ENCODE data around the gene EGLN3.

The EGLN3 gene

GRCh38 chr14:33918256-33918655, 32.6 kb downstream of the EGLN3 start:
- no peak for DNase-seq (ENCODE audit: insufficient read length)
- no peak for TF ChIP-seq POLR2AphosphoS5 (IDR thresholded peaks at IDR 0.05; ENCODE audit: low read depth, low read length)
- no peak for TF ChIP-seq POLR2A (IDR thresholded peaks at IDR 0.05; ENCODE audit: low read depth, low read length)
- no peak for TF ChIP-seq TAF1 (IDR thresholded peaks at IDR 0.05; ENCODE audit: borderline replicate concordance, low read depth, low read length)
- FAIRE-seq, result no peak

GRCh38 chr14:33917661-33918060, 33.2 kb downstream of the EGLN3 start:
- no peak for DNase-seq (ENCODE audit: insufficient read length)

GRCh38 chr14:33916663-33917565, 34.0 kb downstream of the EGLN3 start:
- FAIRE-seq (no peak), DNase-seq (ENCODE audit: insufficient read length) (no peak)
- no peak for TF ChIP-seq TAF1 (IDR thresholded peaks at IDR 0.05; ENCODE audit: borderline replicate concordance, low read depth, low read length)
- no peak for TF ChIP-seq POLR2AphosphoS5 (IDR thresholded peaks at IDR 0.05; ENCODE audit: low read depth, low read length)
- no peak for TF ChIP-seq POLR2A (IDR thresholded peaks at IDR 0.05; ENCODE audit: low read depth, low read length)

More at GRCh38 chr14:33917661-33918060, 33.2 kb downstream of the EGLN3 start:
- FAIRE-seq, result no peak
- TF ChIP-seq POLR2A (IDR thresholded peaks at IDR 0.05; ENCODE audit: low read depth, low read length) (no peak), POLR2AphosphoS5 (IDR thresholded peaks at IDR 0.05; ENCODE audit: low read depth, low read length) (no peak), TAF1 (IDR thresholded peaks at IDR 0.05; ENCODE audit: borderline replicate concordance, low read depth, low read length) (no peak)

- FAIRE-seq (no peak), DNase-seq (ENCODE audit: insufficient read length) (no peak)
- no peak for TF ChIP-seq POLR2A (IDR thresholded peaks at IDR 0.05; ENCODE audit: low read depth, low read length)
- no peak for TF ChIP-seq TAF1 (IDR thresholded peaks at IDR 0.05; ENCODE audit: borderline replicate concordance, low read depth, low read length)
- no peak for TF ChIP-seq POLR2AphosphoS5 (IDR thresholded peaks at IDR 0.05; ENCODE audit: low read depth, low read length)
Observed at GRCh38 chr14:33915682-33916081, 35.2 kb downstream of the EGLN3 start.

GRCh38 chr14:33914676-33915516, 36.0 kb downstream of the EGLN3 start:
- no peak for DNase-seq (ENCODE audit: insufficient read length)
- FAIRE-seq, result peak; percentile 56

GRCh38 chr14:33911046-33911445, 39.8 kb downstream of the EGLN3 start:
- FAIRE-seq, result no peak

More at GRCh38 chr14:33914676-33915516, 36.0 kb downstream of the EGLN3 start:
- no peak for TF ChIP-seq POLR2AphosphoS5 (IDR thresholded peaks at IDR 0.05; ENCODE audit: low read depth, low read length)
- no peak for TF ChIP-seq POLR2A (IDR thresholded peaks at IDR 0.05; ENCODE audit: low read depth, low read length)
- TF ChIP-seq TAF1 (IDR thresholded peaks at IDR 0.05; ENCODE audit: borderline replicate concordance, low read depth, low read length), result no peak

GRCh38 chr14:33910435-33910834, 40.4 kb downstream of the EGLN3 start:
- FAIRE-seq (no peak), DNase-seq (ENCODE audit: insufficient read length) (no peak)
- TF ChIP-seq TAF1 (IDR thresholded peaks at IDR 0.05; ENCODE audit: borderline replicate concordance, low read depth, low read length) (no peak), POLR2AphosphoS5 (IDR thresholded peaks at IDR 0.05; ENCODE audit: low read depth, low read length) (no peak), POLR2A (IDR thresholded peaks at IDR 0.05; ENCODE audit: low read depth, low read length) (no peak)

More at GRCh38 chr14:33911046-33911445, 39.8 kb downstream of the EGLN3 start:
- TF ChIP-seq POLR2AphosphoS5 (IDR thresholded peaks at IDR 0.05; ENCODE audit: low read depth, low read length) (no peak), TAF1 (IDR thresholded peaks at IDR 0.05; ENCODE audit: borderline replicate concordance, low read depth, low read length) (no peak), POLR2A (IDR thresholded peaks at IDR 0.05; ENCODE audit: low read depth, low read length) (no peak)
- DNase-seq (ENCODE audit: insufficient read length), result no peak

GRCh38 chr14:33909380-33910084, 41.3 kb downstream of the EGLN3 start:
- DNase-seq (ENCODE audit: insufficient read length) (no peak), FAIRE-seq (no peak)
- TF ChIP-seq POLR2AphosphoS5 (IDR thresholded peaks at IDR 0.05; ENCODE audit: low read depth, low read length) (no peak), TAF1 (IDR thresholded peaks at IDR 0.05; ENCODE audit: borderline replicate concordance, low read depth, low read length) (no peak), POLR2A (IDR thresholded peaks at IDR 0.05; ENCODE audit: low read depth, low read length) (no peak)

GRCh38 chr14:33908540-33909223, 42.2 kb downstream of the EGLN3 start:
- peak; percentile 51 for FAIRE-seq
- TF ChIP-seq POLR2A (IDR thresholded peaks at IDR 0.05; ENCODE audit: low read depth, low read length) (no peak), POLR2AphosphoS5 (IDR thresholded peaks at IDR 0.05; ENCODE audit: low read depth, low read length) (no peak), TAF1 (IDR thresholded peaks at IDR 0.05; ENCODE audit: borderline replicate concordance, low read depth, low read length) (no peak)
- no peak for DNase-seq (ENCODE audit: insufficient read length)

- TF ChIP-seq POLR2A (IDR thresholded peaks at IDR 0.05; ENCODE audit: low read depth, low read length) (no peak), TAF1 (IDR thresholded peaks at IDR 0.05; ENCODE audit: borderline replicate concordance, low read depth, low read length) (no peak), POLR2AphosphoS5 (IDR thresholded peaks at IDR 0.05; ENCODE audit: low read depth, low read length) (no peak)
- FAIRE-seq (no peak), DNase-seq (ENCODE audit: insufficient read length) (no peak)
Observed at GRCh38 chr14:33906968-33907367, 43.9 kb downstream of the EGLN3 start.

Measured in GM12892 (cell line).